GM19468 (cell line): ENCODE results near the gene MAST4.

Source experiments
- ATAC-seq: cut with Tn5 transposase; IDR thresholded peaks from one replicate; pipeline ENCODE4 v1.9.1; 2021; ENCODE audit warnings: mild to moderate bottlenecking, moderate library complexity, moderate number of reproducible peaks; ENCODE audit not compliant: unreplicated experiment; ENCODE audit errors: extremely low read depth

The MAST4 gene

GRCh38 chr5:67002832-67003684, 406.9 kb downstream of the MAST4 start:
- no peak for ATAC-seq

GRCh38 chr5:67003685-67003934, 407.4 kb downstream of the MAST4 start:
- no peak for ATAC-seq

- peak; percentile 72 for ATAC-seq
Observed at GRCh38 chr5:67003935-67004729, 407.9 kb downstream of the MAST4 start.

- ATAC-seq, result no peak
Observed at GRCh38 chr5:67004730-67005350, 408.6 kb downstream of the MAST4 start.

GRCh38 chr5:67005737-67006499, 409.7 kb downstream of the MAST4 start:
- no peak for ATAC-seq

GRCh38 chr5:67006500-67006848, 410.3 kb downstream of the MAST4 start:
- ATAC-seq, result no peak

GRCh38 chr5:67009028-67009427, 412.8 kb downstream of the MAST4 start:
- ATAC-seq, result no peak

- no peak for ATAC-seq
Observed at GRCh38 chr5:67010684-67011409, 414.7 kb downstream of the MAST4 start.

- ATAC-seq, result no peak
Observed at GRCh38 chr5:67011422-67011821, 415.2 kb downstream of the MAST4 start.

- ATAC-seq, result no peak
Observed at GRCh38 chr5:67012171-67012570, 416.0 kb downstream of the MAST4 start.

- no peak for ATAC-seq
Observed at GRCh38 chr5:67013719-67014118, 417.5 kb downstream of the MAST4 start.

- no peak for ATAC-seq
Observed at GRCh38 chr5:67014191-67014590, 418.0 kb downstream of the MAST4 start.

GRCh38 chr5:67014957-67015400, 418.8 kb downstream of the MAST4 start:
- ATAC-seq, result no peak

- ATAC-seq, result no peak
Observed at GRCh38 chr5:67015541-67016191, 419.5 kb downstream of the MAST4 start.

GRCh38 chr5:67019065-67019845, 423.1 kb downstream of the MAST4 start:
- no peak for ATAC-seq

- no peak for ATAC-seq
Observed at GRCh38 chr5:67020096-67020615, 424.0 kb downstream of the MAST4 start.

GRCh38 chr5:67021031-67021430, 424.8 kb downstream of the MAST4 start:
- no peak for ATAC-seq

GRCh38 chr5:67021521-67021920, 425.3 kb downstream of the MAST4 start:
- ATAC-seq, result no peak
